Measurements from ENCODE around the gene MCAT.
A peak's percentile ranks its signal among the peaks of the same experiment; 100 is the strongest.

MCAT gene

GRCh38 chr22:43172191-43172590 lies 29.0 kb upstream of the MCAT start:
- no peak for DNase-seq

- DNase-seq = no peak
These were observed 28.4 kb upstream of the MCAT start for GRCh38 chr22:43171607-43172006.

GRCh38 chr22:43171019-43171491 lies 27.9 kb upstream of the MCAT start:
- no peak for DNase-seq

GRCh38 chr22:43170131-43170480 lies 26.9 kb upstream of the MCAT start:
- no peak for DNase-seq

GRCh38 chr22:43169310-43170130 lies 26.3 kb upstream of the MCAT start:
- no peak for DNase-seq

- DNase-seq = no peak
These were observed 25.5 kb upstream of the MCAT start for GRCh38 chr22:43168471-43169309.

- DNase-seq = no peak
These were observed 23.9 kb upstream of the MCAT start for GRCh38 chr22:43167001-43167589.

- DNase-seq = no peak
These were observed 23.1 kb upstream of the MCAT start for GRCh38 chr22:43166132-43166930.

- no peak for DNase-seq
These were observed 21.4 kb upstream of the MCAT start for GRCh38 chr22:43164636-43165035.

GRCh38 chr22:43163241-43163795 lies 20.1 kb upstream of the MCAT start:
- no peak for DNase-seq

GRCh38 chr22:43162412-43163150 lies 19.4 kb upstream of the MCAT start:
- DNase-seq = no peak

GRCh38 chr22:43160497-43161126 lies 17.4 kb upstream of the MCAT start:
- DNase-seq = no peak

GRCh38 chr22:43159484-43160178 lies 16.4 kb upstream of the MCAT start:
- no peak for DNase-seq

- no peak for DNase-seq
These were observed 15.7 kb upstream of the MCAT start for GRCh38 chr22:43158778-43159483.

GRCh38 chr22:43157874-43158546 lies 14.8 kb upstream of the MCAT start:
- no peak for DNase-seq

GRCh38 chr22:43156413-43156812 lies 13.2 kb upstream of the MCAT start:
- DNase-seq = no peak

GRCh38 chr22:43155789-43156188 lies 12.6 kb upstream of the MCAT start:
- DNase-seq = no peak

- DNase-seq = peak; percentile 68
These were observed 11.8 kb upstream of the MCAT start for GRCh38 chr22:43154887-43155536.

- no peak for DNase-seq
These were observed 10.7 kb upstream of the MCAT start for GRCh38 chr22:43153899-43154298.

All from CD4-positive, alpha-beta T cell treated with Interleukin-15 for 1 hour (primary cell).